GM12878 (cell line): ENCODE measurements around the gene COBLL1. TPM values are rescaled to one million over a fixed set of nuclear protein-coding genes. Genes with fewer than 3 reads are reported as not detected.

Source experiments
- ATAC-seq: fragments of 200-7000 bp; cut with Tn5 transposase; 3 replicates; pipeline ENCODE4 v1.9.1; 2020; ENCODE audit warnings: mild to moderate bottlenecking, moderate library complexity
- BruUV-seq: library from RNA; stranded (reverse); fragments of 400-500 nt; replicated peaks from 2 replicates; lab custom pipeline; 2021; lab: Mats Ljungman, UMichigan
- CTCF ChIA-PET: fragments of 300-600 bp; sonication (Branson Sonifier 250); formaldehyde crosslinking; extraction: SDS; loops from one replicate; lab custom pipeline; 2021; ENCODE audit warnings: inconsistent platforms; lab: Yijun Ruan, JAX
- POLR2A ChIA-PET: fragments of 350-600 bp; formaldehyde crosslinking; extraction: SDS; loops from one replicate; lab custom pipeline; 2021; ENCODE audit warnings: inconsistent platforms; lab: Charles Lee
- RAD21 ChIA-PET: fragments of 300-600 bp; sonication (Branson Sonifier 250); formaldehyde crosslinking; loops from one replicate; lab custom pipeline; 2023; ENCODE audit warnings: antibody characterized with exemption; ENCODE audit not compliant: unreplicated experiment; lab: Charles Lee
- SMC1A ChIA-PET: fragments of 300-600 bp; sonication (Branson Sonifier 250); formaldehyde crosslinking; loops from one replicate; lab custom pipeline; 2023; ENCODE audit not compliant: unreplicated experiment, uncharacterized antibody; lab: Charles Lee
- DNase-seq: peaks from one replicate; pipeline ENCODE4 v3.0.0-alpha.2; 2011; ENCODE audit warnings: low read depth, low spot score
- FAIRE-seq: peaks from 3 replicates; lab custom pipeline; 2011; peaks lifted over from hg19 to GRCh38; lab: Jason Lieb, UNC
- H2AFZ ChIP-seq: 2 replicates; pipeline ENCODE4 v1.6.0; 2011; ENCODE audit warnings: low read depth, low read length, control low read depth; ENCODE audit not compliant: control insufficient read depth
- H3K27ac ChIP-seq: 2 replicates; pipeline ENCODE4 v1.5.1; 2011; ENCODE audit warnings: control low read depth; ENCODE audit not compliant: control insufficient read depth, insufficient read depth
- H3K27me3 ChIP-seq, 2 experiments: replicated peaks in 1 of 2; 2 replicates each; pipeline versions ENCODE4 v1.6.0 to v1.6.1; 2011; ENCODE audit warnings: low read length in 1 of 2; ENCODE audit not compliant: control insufficient read depth in 2 of 2, insufficient read depth in 2 of 2
- H3K36me3 ChIP-seq, 2 experiments: 2 replicates each; pipeline ENCODE4 v1.5.1; 2011; ENCODE audit warnings: low read length in 1 of 2; ENCODE audit not compliant: control insufficient read depth in 2 of 2, insufficient read depth in 2 of 2
- H3K4me1 ChIP-seq: 2 replicates; pipeline ENCODE4 v1.6.1; 2011; ENCODE audit warnings: mild to moderate bottlenecking, low read length, moderate library complexity, mixed read lengths; ENCODE audit not compliant: control insufficient read depth, insufficient read depth
- H3K4me2 ChIP-seq: 2 replicates; pipeline ENCODE4 v1.6.0; 2011; ENCODE audit warnings: control low read depth; ENCODE audit not compliant: control insufficient read depth, insufficient read depth
- H3K4me3 ChIP-seq: fragments of 200-600 bp; sonication (generic); 2 replicates; pipeline ENCODE4 v1.5.1; 2016
- H3K79me2 ChIP-seq: 2 replicates; pipeline ENCODE4 v1.6.0; 2011; ENCODE audit warnings: low read length; ENCODE audit not compliant: control insufficient read depth, insufficient read depth
- H3K9ac ChIP-seq: 2 replicates; pipeline ENCODE4 v1.8.0; 2011; ENCODE audit warnings: low read length, control low read depth, mixed read lengths; ENCODE audit not compliant: control insufficient read depth, insufficient read depth
- H3K9me3 ChIP-seq: replicated peaks from 3 replicates; pipeline ENCODE4 v1.5.1; 2011; ENCODE audit warnings: mild to moderate bottlenecking, low read length; ENCODE audit not compliant: control insufficient read depth, insufficient read depth
- H4K20me1 ChIP-seq: 2 replicates; pipeline ENCODE4 v1.6.0; 2011; ENCODE audit not compliant: control insufficient read depth, insufficient read depth
- ATF7 ChIP-seq: fragments of 450-650 bp; IDR thresholded peaks from 2 replicates; pipeline ENCODE4 v1.6.1; 2016; ENCODE audit warnings: low read depth, mild to moderate bottlenecking
- BHLHE40 ChIP-seq, 2 experiments: fragments of 450-650 bp in 1 of 2; IDR thresholded peaks; 2 replicates each; pipeline ENCODE4 v1.6.1; 2011 to 2017; ENCODE audit warnings: low read depth in 2 of 2, borderline replicate concordance in 1 of 2, improper control_type of control experiment in 1 of 2, low read length in 1 of 2, mild to moderate bottlenecking in 1 of 2
- CBX3 ChIP-seq: fragments of 200-600 bp; sonication (generic); IDR thresholded peaks from 2 replicates; pipeline ENCODE4 v1.6.1; 2016; ENCODE audit warnings: low read depth, borderline replicate concordance
- CREB1 ChIP-seq: IDR thresholded peaks from 2 replicates; pipeline ENCODE4 v1.6.1; 2012; ENCODE audit warnings: low read depth, mild to moderate bottlenecking, inconsistent platforms
- CREM ChIP-seq: IDR thresholded peaks from 2 replicates; pipeline ENCODE4 v1.6.1; 2014; ENCODE audit warnings: antibody characterized with exemption, low read depth
- EGR1 ChIP-seq, 2 experiments: IDR thresholded peaks; 1 replicate in 1 of 2; 2 replicates in 1 of 2; pipeline ENCODE4 v1.6.1; 2011 to 2012; ENCODE audit warnings: low read depth in 2 of 2, low read length in 2 of 2, borderline replicate concordance in 1 of 2, mild to moderate bottlenecking in 1 of 2, moderate library complexity in 1 of 2
- FOXK2 ChIP-seq: fragments of 450-650 bp; IDR thresholded peaks from 2 replicates; pipeline ENCODE4 v1.6.1; 2017; ENCODE audit warnings: mild to moderate bottlenecking, moderate library complexity
- HCFC1 ChIP-seq: fragments of 150-350 bp; IDR thresholded peaks from 2 replicates; pipeline ENCODE4 v1.6.1; 2014; ENCODE audit warnings: low read length
- IKZF2 ChIP-seq, 2 experiments: fragments of 450-650 bp; IDR thresholded peaks; 2 replicates each; pipeline ENCODE4 v1.6.1; 2017; ENCODE audit warnings: mild to moderate bottlenecking in 2 of 2, moderate library complexity in 2 of 2
- KLF5 ChIP-seq: fragments of 450-650 bp; IDR thresholded peaks from 2 replicates; pipeline ENCODE4 v1.6.1; 2014; ENCODE audit warnings: mild to moderate bottlenecking; ENCODE audit not compliant: partially characterized antibody
- RUNX3 ChIP-seq: IDR thresholded peaks from 2 replicates; pipeline ENCODE4 v1.6.1; 2012; ENCODE audit warnings: low read length, inconsistent platforms
- SMC3 ChIP-seq: IDR thresholded peaks from 2 replicates; pipeline ENCODE4 v1.6.1; 2011; ENCODE audit warnings: low read length, improper control_type of control experiment, borderline replicate concordance
- SRF ChIP-seq, 2 experiments: IDR thresholded peaks; 2 replicates each; pipeline ENCODE4 v1.6.1; 2011; ENCODE audit warnings: low read depth in 2 of 2, low read length in 2 of 2, mild to moderate bottlenecking in 1 of 2, moderate library complexity in 1 of 2
- TCF12 ChIP-seq: IDR thresholded peaks from 2 replicates; pipeline ENCODE4 v1.6.1; 2011; ENCODE audit warnings: low read depth, mild to moderate bottlenecking, low read length
- ZNF217 ChIP-seq: fragments of 450-650 bp; IDR thresholded peaks from 2 replicates; pipeline ENCODE4 v1.6.1; 2017; ENCODE audit warnings: antibody characterized with exemption, mild to moderate bottlenecking
- ZSCAN29 ChIP-seq: fragments of 450-650 bp; IDR thresholded peaks from 2 replicates; pipeline ENCODE4 v1.6.1; 2017; ENCODE audit warnings: mild to moderate bottlenecking, moderate library complexity
- WGBS: methylation state at CpG from one replicate; pipeline ENCODE4 v1.1.6; 2016; ENCODE audit warnings: low lambda C conversion rate; ENCODE audit not compliant: insufficient replicate concordance, insufficient coverage; ENCODE audit errors: missing lambda C conversion rate; 5-methylcytosine and 5-hydroxymethylcytosine counted together
- in situ Hi-C: fragments of 300-500 bp; cut with MboI; formaldehyde crosslinking; loops from 9 replicates; pipeline ENCODE4 v1.14.3; 2018; ENCODE audit warnings: mixed read lengths
- intact Hi-C: fragments of 100-400 bp; cut with micrococcal nuclease; formaldehyde crosslinking; loops from one replicate; pipeline ENCODE4 v1.14.2; 2022; ENCODE audit not compliant: unreplicated experiment
- polyA plus RNA-seq, 11 experiments: library from polyadenylated mRNA; depleted of rRNA in 4 of 11; unstranded in 6 of 11; stranded (reverse) in 5 of 11; fragments of >200 nt; fragmentation: Nextera tagmentation in 4 of 11; fragmentation: Illumina TruSeq in 1 of 11; extraction: Ambion mirVana in 4 of 11; extraction: Trizol in 1 of 11; gene quantifications; 1 replicate in 1 of 11; 2 replicates in 10 of 11; pipeline versions ENCODE4 v1.2.1 to v1.2.3, GENCODE V29; 2011 to 2016; ENCODE audit warnings: inconsistent platforms in 2 of 11, missing spikeins in 2 of 11, low read depth in 1 of 11
- total RNA-seq, 4 experiments: library from RNA; depleted of rRNA in 3 of 4; stranded (reverse); fragments of >200 nt in 3 of 4; fragmentation: Illumina TruSeq in 1 of 4; extraction: Trizol in 1 of 4; gene quantifications; 2 replicates each; pipeline versions ENCODE4 v1.2.1 to v1.2.3, GENCODE V29; 2013 to 2021

COBLL1 gene
- total and polyA plus RNA-seq, 10 of the 15 experiments (the other 5 are each of a cell fraction or from before 2014, with no cell fraction given): 0.46 TPM; not detected in 9

- TF ChIP-seq CREB1 (no peak), TCF12 (no peak), ZNF217 (no peak), SMC3 (no peak), IKZF2 (IDR thresholded peaks at IDR 0.05) (no peak), RUNX3 (no peak), SRF (IDR thresholded peaks at IDR 0.05; ENCODE audit: low read depth in 2 of 2, low read length in 2 of 2) (no peak), HCFC1 (no peak), ATF7 (no peak), CBX3 (no peak), FOXK2 (no peak)
- no peak overlapping the region for H3K4me3 ChIP-seq
- 0% methylated on average over 4 of the region's 4 CpGs for WGBS
- SMC1A ChIA-PET: no interaction called here
- FAIRE-seq (no peak), DNase-seq (no peak), ATAC-seq (no peak)
- BruUV-seq: no TSS peak
- H3K9ac ChIP-seq: no peak overlapping the region
- no peaks in the 10 kb centered on the region for H4K20me1 ChIP-seq
- H3K27me3 ChIP-seq: peaks cover 0 to 3% of the 10 kb centered on the region in 2 experiments; a peak in 1 of 4 replicates
- POLR2A ChIA-PET: no interaction called here
- no peak overlapping the region for H3K4me2 ChIP-seq
- no peaks in the 10 kb centered on the region for H3K9me3 ChIP-seq
- no peaks in the 10 kb centered on the region for H3K4me1 ChIP-seq
- H3K27ac ChIP-seq: no peak overlapping the region
- no peak overlapping the region for H2AFZ ChIP-seq
- in situ Hi-C loops: no loop called here
- CTCF ChIA-PET: no interaction called here
- H3K79me2 ChIP-seq: no peaks in the 10 kb centered on the region
- intact Hi-C loops: no loop called here
- RAD21 ChIA-PET: no interaction called here
- no peaks in the 10 kb centered on the region for H3K36me3 ChIP-seq
Measured at GRCh38 chr2:164847291-164847690, 5.7 kb upstream of the COBLL1 start.

GRCh38 chr2:164846276-164846675 is 4.7 kb upstream of the COBLL1 start:
- ChIA-PET CTCF (no interaction called here), POLR2A (no interaction called here)
- no peak for DNase-seq
- no peak for TF ChIP-seq KLF5
- no peak for TF ChIP-seq ZSCAN29
- no peak for TF ChIP-seq EGR1 (IDR thresholded peaks at IDR 0.05; ENCODE audit: borderline replicate concordance in 1 of 2, low read depth in 2 of 2, low read length in 2 of 2)
- no peak for TF ChIP-seq CREM
- TF ChIP-seq BHLHE40 (IDR thresholded peaks at IDR 0.05; ENCODE audit: borderline replicate concordance in 1 of 2, low read depth in 2 of 2, low read length in 1 of 2): no peak
- TF ChIP-seq, all 136 proteins: peak for 0
- Histone ChIP-seq H3K79me2 (no peaks in the 10 kb centered on the region), H3K4me2 (no peak overlapping the region), H4K20me1 (no peaks in the 10 kb centered on the region), H2AFZ (no peak overlapping the region), H3K4me3 (no peak overlapping the region), H3K36me3 (no peaks in the 10 kb centered on the region), H3K27me3 (peaks cover 2 to 5% of the 10 kb centered on the region in 2 experiments; a peak in 3 of 4 replicates), H3K9ac (no peak overlapping the region), H3K9me3 (no peaks in the 10 kb centered on the region), H3K27ac (no peak overlapping the region), H3K4me1 (no peaks in the 10 kb centered on the region)
- FAIRE-seq: no peak
- WGBS: 65% methylated on average over 2 of the region's 2 CpGs
- intact Hi-C loops (no loop called here), in situ Hi-C loops (no loop called here)
- ChIA-PET SMC1A (no interaction called here), RAD21 (no interaction called here)
- ATAC-seq: no peak
- BruUV-seq: no TSS peak
